ENCODE results near the gene BPNT1.
"Not testable (repeated sequence)": the region's sequence is repeated elsewhere in the genome, so short reads cannot be mapped to it uniquely, and the experiment has no call there.

Gene BPNT1

DNA sequence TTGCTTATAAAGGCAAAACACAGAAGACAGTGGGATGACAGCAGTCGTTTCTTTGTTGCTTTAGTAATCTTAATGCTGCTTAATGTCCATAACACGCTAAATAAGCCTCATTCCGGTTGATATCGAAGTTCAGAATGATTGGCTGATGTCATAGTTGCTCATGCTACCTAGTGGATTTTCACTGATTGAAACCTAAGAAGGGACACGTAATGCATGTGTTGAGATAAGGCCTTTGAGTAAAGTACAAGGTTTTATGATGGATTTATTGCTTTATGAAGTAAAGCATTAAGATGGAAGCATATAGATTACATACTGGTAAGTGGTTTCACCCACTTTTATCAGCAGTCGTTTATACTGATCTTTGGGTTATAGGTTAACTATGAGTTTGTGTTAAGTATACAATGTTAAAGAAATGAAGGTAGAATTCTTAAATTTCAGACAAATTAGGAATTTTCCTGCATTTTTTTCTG, 29.5 kb upstream of the BPNT1 start:
- no peak overlapping the region for H3K27ac ChIP-seq (ENCODE audit: low read depth, low read length)
- no peaks in the 10 kb centered on the region; the same call in 1 of the 2 replicates for H3F3A ChIP-seq (ENCODE audit: insufficient read depth)
- H3K27me3 ChIP-seq (ENCODE audit: low read length): no peaks in the 10 kb centered on the region
- H4K20me1 ChIP-seq (ENCODE audit: low read depth, low read length): 0 out of 2 replicates have a peak, but pooled peaks cover 6% of the 10 kb centered on the region
- no peak for TF ChIP-seq EZH2phosphoT487 (conservative IDR thresholded peaks at IDR 0.05; ENCODE audit: low read length)
- TF ChIP-seq, protein P1, sequence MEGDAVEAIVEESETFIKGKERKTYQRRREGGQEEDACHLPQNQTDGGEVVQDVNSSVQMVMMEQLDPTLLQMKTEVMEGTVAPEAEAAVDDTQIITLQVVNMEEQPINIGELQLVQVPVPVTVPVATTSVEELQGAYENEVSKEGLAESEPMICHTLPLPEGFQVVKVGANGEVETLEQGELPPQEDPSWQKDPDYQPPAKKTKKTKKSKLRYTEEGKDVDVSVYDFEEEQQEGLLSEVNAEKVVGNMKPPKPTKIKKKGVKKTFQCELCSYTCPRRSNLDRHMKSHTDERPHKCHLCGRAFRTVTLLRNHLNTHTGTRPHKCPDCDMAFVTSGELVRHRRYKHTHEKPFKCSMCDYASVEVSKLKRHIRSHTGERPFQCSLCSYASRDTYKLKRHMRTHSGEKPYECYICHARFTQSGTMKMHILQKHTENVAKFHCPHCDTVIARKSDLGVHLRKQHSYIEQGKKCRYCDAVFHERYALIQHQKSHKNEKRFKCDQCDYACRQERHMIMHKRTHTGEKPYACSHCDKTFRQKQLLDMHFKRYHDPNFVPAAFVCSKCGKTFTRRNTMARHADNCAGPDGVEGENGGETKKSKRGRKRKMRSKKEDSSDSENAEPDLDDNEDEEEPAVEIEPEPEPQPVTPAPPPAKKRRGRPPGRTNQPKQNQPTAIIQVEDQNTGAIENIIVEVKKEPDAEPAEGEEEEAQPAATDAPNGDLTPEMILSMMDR (IDR thresholded peaks at IDR 0.05; ENCODE audit: insufficient read depth, low read length, poor library complexity, severe bottlenecking): no peak
- H3K36me3 ChIP-seq (ENCODE audit: low read length): peaks cover 22% of the 10 kb centered on the region; the same call in 1 of the 2 replicates
- no peaks in the 10 kb centered on the region for H3K9me2 ChIP-seq (replicated peaks; ENCODE audit: insufficient read depth, low read length)
- no peak overlapping the region for H2AFZ ChIP-seq (ENCODE audit: low read depth, low read length, severe bottlenecking)
- H3K9ac ChIP-seq (ENCODE audit: low read length): no peak overlapping the region
- no peak overlapping the region for H3K4me2 ChIP-seq (ENCODE audit: low read depth, low read length, poor library complexity, severe bottlenecking)
- H3K79me2 ChIP-seq (ENCODE audit: insufficient read depth, low read length): no peaks in the 10 kb centered on the region
- H3K9me3 ChIP-seq (ENCODE audit: insufficient read depth, low read length): no peaks in the 10 kb centered on the region
- no peak overlapping the region for H3K4me3 ChIP-seq (ENCODE audit: insufficient read depth, low read length, poor library complexity, severe bottlenecking)

DNA sequence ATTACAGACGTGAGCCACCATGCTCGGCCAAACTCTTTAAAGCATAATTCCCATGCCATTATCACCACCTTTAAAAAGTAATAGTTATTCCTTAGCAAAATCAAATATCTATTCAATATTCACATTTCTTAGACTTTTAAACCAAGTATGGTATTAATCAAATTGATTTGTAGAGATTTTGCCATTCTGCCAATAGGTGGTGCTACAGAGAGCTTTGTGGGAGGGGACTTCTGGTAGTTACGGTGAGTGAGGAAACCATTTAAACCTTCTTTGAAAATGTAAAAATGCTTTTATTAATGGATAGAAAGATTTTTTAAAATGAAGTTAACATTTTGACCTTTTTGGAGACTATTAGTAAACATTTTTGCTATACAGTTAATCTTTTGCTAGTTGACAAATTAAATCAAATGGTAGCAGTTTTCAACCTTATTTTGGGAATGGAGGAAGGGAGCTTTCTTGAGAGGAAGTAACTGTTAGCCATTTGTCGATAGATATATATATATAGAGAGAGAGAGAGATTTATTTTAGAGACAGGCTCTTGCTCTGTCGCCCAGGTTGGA, 23.6 kb upstream of the BPNT1 start:
- Histone ChIP-seq H2AFZ (ENCODE audit: low read depth, low read length, severe bottlenecking) (no peak overlapping the region), H3K27ac (ENCODE audit: low read depth, low read length) (no peak overlapping the region), H3K27me3 (ENCODE audit: low read length) (no peaks in the 10 kb centered on the region), H3K4me2 (ENCODE audit: low read depth, low read length, poor library complexity, severe bottlenecking) (no peak overlapping the region), H3K9me2 (replicated peaks; ENCODE audit: insufficient read depth, low read length) (no peaks in the 10 kb centered on the region), H3K9ac (ENCODE audit: low read length) (no peak overlapping the region), H3F3A (ENCODE audit: insufficient read depth) (no peaks in the 10 kb centered on the region), H4K20me1 (ENCODE audit: low read depth, low read length) (no peaks in the 10 kb centered on the region), H3K9me3 (ENCODE audit: insufficient read depth, low read length) (no peaks in the 10 kb centered on the region), H3K36me3 (ENCODE audit: low read length) (peaks cover 41% of the 10 kb centered on the region), H3K4me3 (ENCODE audit: insufficient read depth, low read length, poor library complexity, severe bottlenecking) (no peak overlapping the region), H3K79me2 (ENCODE audit: insufficient read depth, low read length) (no peaks in the 10 kb centered on the region)
- no peak for TF ChIP-seq EZH2phosphoT487 (conservative IDR thresholded peaks at IDR 0.05; ENCODE audit: low read length)
- TF ChIP-seq, protein P1 (IDR thresholded peaks at IDR 0.05; ENCODE audit: insufficient read depth, low read length, poor library complexity, severe bottlenecking): peak; percentile 47

DNA sequence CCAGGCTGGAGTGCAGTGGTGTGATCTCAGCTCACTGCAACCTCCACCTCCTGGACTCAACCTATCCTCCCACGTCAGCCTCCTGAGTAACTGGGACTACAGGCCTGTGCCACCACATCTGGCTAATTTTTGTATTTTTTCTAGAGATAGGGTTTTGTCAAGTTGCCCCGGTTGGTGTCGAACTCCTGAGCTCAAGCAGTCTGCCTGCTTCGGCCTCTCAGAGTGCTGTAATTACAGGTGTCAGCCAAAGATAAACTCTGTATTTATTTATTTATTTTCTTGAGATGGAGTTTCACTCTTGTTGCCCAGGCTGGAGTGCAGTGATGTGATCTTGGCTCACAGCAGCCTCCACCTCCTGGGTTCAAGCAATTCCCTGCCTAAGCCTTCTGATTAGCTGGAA, 23.0 kb upstream of the BPNT1 start:
- H2AFZ ChIP-seq (ENCODE audit: low read depth, low read length, severe bottlenecking); H4K20me1 ChIP-seq (ENCODE audit: low read depth, low read length): not testable (repeated sequence)
- peaks cover 39% of the 10 kb centered on the region for H3K36me3 ChIP-seq (ENCODE audit: low read length)

DNA sequence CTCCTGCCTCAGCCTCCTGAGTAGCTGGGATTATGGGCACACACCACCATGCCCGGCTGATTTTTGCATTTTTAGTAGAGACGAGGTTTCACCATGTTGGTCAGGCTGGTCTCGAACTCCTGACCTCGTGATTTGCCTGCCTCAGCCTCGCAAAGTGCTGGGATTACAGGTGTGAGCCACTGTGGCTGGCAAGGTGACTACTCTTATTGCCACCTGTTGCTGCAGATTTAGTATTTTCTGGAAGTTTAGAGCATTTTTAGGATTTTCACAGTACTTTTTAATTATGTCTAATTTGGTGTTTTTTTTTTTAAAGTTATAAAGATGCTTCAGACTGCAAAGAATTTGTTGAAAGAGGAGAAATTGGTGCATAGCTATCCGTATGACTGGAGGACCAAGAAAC, 20.9 kb upstream of the BPNT1 start:
- H3K9ac ChIP-seq (ENCODE audit: low read length); H4K20me1 ChIP-seq (ENCODE audit: low read depth, low read length); H3K79me2 ChIP-seq (ENCODE audit: insufficient read depth, low read length); H3K4me3 ChIP-seq (ENCODE audit: insufficient read depth, low read length, poor library complexity, severe bottlenecking); H3K27ac ChIP-seq (ENCODE audit: low read depth, low read length); H3F3A ChIP-seq (ENCODE audit: insufficient read depth); H3K9me2 ChIP-seq (replicated peaks; ENCODE audit: insufficient read depth, low read length); H3K27me3 ChIP-seq (ENCODE audit: low read length); H3K9me3 ChIP-seq (ENCODE audit: insufficient read depth, low read length); H2AFZ ChIP-seq (ENCODE audit: low read depth, low read length, severe bottlenecking); H3K4me2 ChIP-seq (ENCODE audit: low read depth, low read length, poor library complexity, severe bottlenecking): not testable (repeated sequence)
- H3K36me3 ChIP-seq (ENCODE audit: low read length): peaks cover 48% of the 10 kb centered on the region

More for the DNA sequence above, 23.0 kb upstream of the BPNT1 start:
- H3K9me2 ChIP-seq (replicated peaks; ENCODE audit: insufficient read depth, low read length); H3K27me3 ChIP-seq (ENCODE audit: low read length); H3K27ac ChIP-seq (ENCODE audit: low read depth, low read length); H3K9ac ChIP-seq (ENCODE audit: low read length); H3F3A ChIP-seq (ENCODE audit: insufficient read depth); H3K4me2 ChIP-seq (ENCODE audit: low read depth, low read length, poor library complexity, severe bottlenecking); H3K9me3 ChIP-seq (ENCODE audit: insufficient read depth, low read length); H3K4me3 ChIP-seq (ENCODE audit: insufficient read depth, low read length, poor library complexity, severe bottlenecking); H3K79me2 ChIP-seq (ENCODE audit: insufficient read depth, low read length): not testable (repeated sequence)

All from SU-DHL-6 (cell line).